RWPE2 (cell line): ENCODE measurements around the gene EFCAB11.

Experiments
- ATAC-seq: fragments of 200-7000 bp; cut with Tn5 transposase; 3 replicates; pipeline ENCODE4 v1.9.1; 2021; ENCODE audit warnings: low read depth
- DNase-seq: peaks from one replicate; pipeline ENCODE4 v3.0.0-alpha.2; 2020; ENCODE audit warnings: low spot score
- H3K27ac ChIP-seq: fragments of 450-650 bp; 2 replicates; pipeline ENCODE4 v1.5.1; 2017; ENCODE audit warnings: mild to moderate bottlenecking; ENCODE audit not compliant: poor library complexity, severe bottlenecking
- H3K27me3 ChIP-seq: fragments of 250-450 bp; sonication (Bioruptor Pico); 2 replicates; pipeline ENCODE4 v1.5.1; 2021; ENCODE audit warnings: mild to moderate bottlenecking, moderate library complexity; ENCODE audit not compliant: insufficient read depth, poor library complexity, severe bottlenecking
- H3K36me3 ChIP-seq: fragments of 250-450 bp; sonication (Bioruptor Pico); 2 replicates; pipeline ENCODE4 v1.5.1; 2020; ENCODE audit warnings: low read depth, mild to moderate bottlenecking, moderate library complexity
- H3K4me1 ChIP-seq: fragments of 250-450 bp; sonication (Bioruptor Pico); 2 replicates; pipeline ENCODE4 v1.5.1; 2021; ENCODE audit warnings: mild to moderate bottlenecking, moderate library complexity; ENCODE audit not compliant: insufficient read depth, poor library complexity, severe bottlenecking
- H3K4me3 ChIP-seq: fragments of 250-450 bp; sonication (Bioruptor Pico); 2 replicates; pipeline ENCODE4 v1.5.1; 2021; ENCODE audit warnings: mild to moderate bottlenecking, moderate library complexity; ENCODE audit not compliant: severe bottlenecking
- H3K9me3 ChIP-seq: fragments of 250-450 bp; sonication (Bioruptor Pico); 2 replicates; pipeline ENCODE4 v1.5.1; 2021; ENCODE audit warnings: mild to moderate bottlenecking, moderate library complexity; ENCODE audit not compliant: severe bottlenecking
- TF ChIP-seq, protein P1 (sequence below): fragments of 450-650 bp; IDR thresholded peaks from one replicate; pipeline ENCODE4 v1.5.1; 2017; ENCODE audit warnings: mild to moderate bottlenecking, moderate library complexity; ENCODE audit not compliant: poor library complexity, severe bottlenecking

The EFCAB11 gene

GRCh38 chr14:89915114-89915878 lies 39.2 kb downstream of the EFCAB11 start:
- DNase-seq (no peak), ATAC-seq (no peak)
- Histone ChIP-seq H3K9me3 (no peaks in the 10 kb centered on the region), H3K36me3 (no peaks in the 10 kb centered on the region), H3K27ac (peak overlapping the region; percentile 66), H3K4me3 (no peak overlapping the region), H3K4me1 (peaks cover 26% of the 10 kb centered on the region), H3K27me3 (no peaks in the 10 kb centered on the region)
- TF ChIP-seq, protein P1, sequence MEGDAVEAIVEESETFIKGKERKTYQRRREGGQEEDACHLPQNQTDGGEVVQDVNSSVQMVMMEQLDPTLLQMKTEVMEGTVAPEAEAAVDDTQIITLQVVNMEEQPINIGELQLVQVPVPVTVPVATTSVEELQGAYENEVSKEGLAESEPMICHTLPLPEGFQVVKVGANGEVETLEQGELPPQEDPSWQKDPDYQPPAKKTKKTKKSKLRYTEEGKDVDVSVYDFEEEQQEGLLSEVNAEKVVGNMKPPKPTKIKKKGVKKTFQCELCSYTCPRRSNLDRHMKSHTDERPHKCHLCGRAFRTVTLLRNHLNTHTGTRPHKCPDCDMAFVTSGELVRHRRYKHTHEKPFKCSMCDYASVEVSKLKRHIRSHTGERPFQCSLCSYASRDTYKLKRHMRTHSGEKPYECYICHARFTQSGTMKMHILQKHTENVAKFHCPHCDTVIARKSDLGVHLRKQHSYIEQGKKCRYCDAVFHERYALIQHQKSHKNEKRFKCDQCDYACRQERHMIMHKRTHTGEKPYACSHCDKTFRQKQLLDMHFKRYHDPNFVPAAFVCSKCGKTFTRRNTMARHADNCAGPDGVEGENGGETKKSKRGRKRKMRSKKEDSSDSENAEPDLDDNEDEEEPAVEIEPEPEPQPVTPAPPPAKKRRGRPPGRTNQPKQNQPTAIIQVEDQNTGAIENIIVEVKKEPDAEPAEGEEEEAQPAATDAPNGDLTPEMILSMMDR = peak; percentile 99

DNA sequence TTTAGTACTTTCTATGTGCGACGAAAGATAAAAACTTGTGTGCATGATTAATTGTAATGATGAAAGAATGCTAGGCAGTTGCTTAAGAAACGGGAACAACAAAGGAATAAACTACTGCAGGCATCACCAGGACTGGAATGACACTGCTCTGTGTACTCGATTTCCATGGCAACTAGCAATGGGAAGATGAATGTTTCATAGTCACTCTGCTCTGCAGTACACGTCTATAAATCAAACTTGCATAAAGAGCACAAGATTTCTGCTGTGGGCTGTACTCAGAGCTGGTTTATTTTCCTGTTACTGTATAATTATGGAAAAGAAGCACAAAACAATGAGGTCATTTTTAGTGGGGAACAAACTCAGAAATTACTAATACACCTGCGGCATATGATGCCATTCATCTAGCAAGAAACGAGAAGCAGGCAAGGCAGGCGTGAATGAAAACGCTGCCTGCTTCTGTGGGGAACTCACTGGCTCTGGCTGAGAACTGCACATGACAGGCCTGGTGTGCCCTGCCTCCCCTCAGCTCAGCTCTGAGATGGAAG lies 41.8 kb downstream of the EFCAB11 start:
- no peaks in the 10 kb centered on the region for H3K9me3 ChIP-seq
- ATAC-seq (peak; percentile 93), DNase-seq (no peak)
- no peaks in the 10 kb centered on the region for H3K27me3 ChIP-seq
- no peaks in the 10 kb centered on the region for H3K36me3 ChIP-seq
- H3K27ac ChIP-seq = peak overlapping the region; percentile 27
- TF ChIP-seq, protein P1 = no peak
- H3K4me3 ChIP-seq = no peak overlapping the region
- H3K4me1 ChIP-seq = peaks cover 26% of the 10 kb centered on the region

DNA sequence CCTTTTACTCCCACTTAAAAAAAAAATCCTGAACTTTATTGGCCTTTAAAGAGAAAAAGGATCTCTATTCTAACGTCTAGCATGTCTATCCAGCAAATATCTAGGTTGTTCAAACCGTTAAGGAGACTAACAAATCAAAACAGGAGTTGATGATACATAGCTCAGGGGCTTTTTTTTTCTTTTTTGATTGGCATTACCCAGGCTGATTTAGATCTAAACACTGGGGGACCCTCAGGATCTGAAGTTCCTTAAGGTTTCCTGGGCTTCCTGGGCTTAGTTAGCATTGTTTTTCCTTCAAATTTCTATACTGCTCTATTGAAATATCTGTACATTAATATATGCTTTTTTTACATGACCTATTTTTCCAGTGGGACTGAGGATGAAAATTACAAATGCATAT lies 42.3 kb downstream of the EFCAB11 start:
- no peaks in the 10 kb centered on the region for H3K36me3 ChIP-seq
- peaks cover 26% of the 10 kb centered on the region for H3K4me1 ChIP-seq
- ATAC-seq = no peak
- no peaks in the 10 kb centered on the region for H3K9me3 ChIP-seq
- no peaks in the 10 kb centered on the region for H3K27me3 ChIP-seq
- H3K27ac ChIP-seq = peak overlapping the region; percentile 27
- TF ChIP-seq, protein P1 = no peak
- no peak for DNase-seq
- no peak overlapping the region for H3K4me3 ChIP-seq

DNA sequence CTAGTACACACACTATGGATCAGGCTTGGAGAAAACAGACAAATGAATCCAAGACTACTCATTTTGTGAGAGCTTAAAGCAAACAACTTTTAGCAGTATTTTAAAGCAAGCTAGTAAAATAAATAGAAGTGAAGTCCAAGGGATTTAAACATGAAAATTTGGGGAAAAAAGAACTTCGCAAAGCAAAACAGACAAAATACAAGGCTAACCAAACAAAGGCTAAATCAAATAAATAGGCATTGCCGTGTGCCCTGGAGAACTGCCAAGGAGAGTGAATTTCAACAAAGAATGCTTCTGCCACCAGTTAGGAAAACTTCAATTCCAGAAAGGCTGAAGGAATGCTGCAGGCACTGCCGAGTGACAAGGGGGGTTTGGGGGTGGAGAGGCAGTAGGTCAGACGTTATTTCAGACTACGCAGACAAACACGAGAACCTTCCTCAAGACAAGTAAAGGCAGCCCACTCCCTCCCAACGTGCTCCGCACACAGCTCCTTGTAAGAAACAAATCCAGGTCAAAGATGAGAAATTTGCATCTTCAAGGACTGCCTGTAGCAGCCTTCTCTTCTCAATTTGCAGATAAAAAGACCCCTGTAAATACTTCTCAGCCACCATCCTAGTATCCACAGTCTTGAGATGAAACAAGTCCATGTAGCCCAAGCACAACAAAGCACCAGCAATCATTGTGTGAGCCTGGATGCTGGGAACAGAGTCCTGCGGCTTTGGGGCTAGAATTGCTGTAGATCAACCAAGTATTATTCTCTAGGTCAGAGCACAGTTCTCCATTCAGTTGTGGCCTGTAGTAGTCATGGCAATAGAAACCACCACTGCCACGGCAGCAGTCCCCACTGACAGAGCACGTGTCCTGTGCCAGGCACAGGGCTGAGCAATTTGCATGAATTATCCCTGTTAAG lies 43.3 kb downstream of the EFCAB11 start:
- TF ChIP-seq, protein P1 = no peak
- H3K27me3 ChIP-seq = no peaks in the 10 kb centered on the region
- no peak for DNase-seq
- no peaks in the 10 kb centered on the region for H3K9me3 ChIP-seq
- H3K36me3 ChIP-seq = no peaks in the 10 kb centered on the region
- no peak overlapping the region for H3K4me3 ChIP-seq
- no peak overlapping the region for H3K27ac ChIP-seq
- ATAC-seq = no peak
- H3K4me1 ChIP-seq = peaks cover 23% of the 10 kb centered on the region
